ENCODE results near the gene MPDZ. TPM values are rescaled to one million over a fixed set of nuclear protein-coding genes. Genes with fewer than 3 reads are reported as not detected.
A peak's percentile ranks its signal among the peaks of the same experiment; 100 is the strongest.

MPDZ gene
- total and polyA plus RNA-seq, 2 of the 13 experiments (the other 11 are each of a cell fraction or from before 2014, with no cell fraction given), result 12.4 to 14.7 TPM

DNA sequence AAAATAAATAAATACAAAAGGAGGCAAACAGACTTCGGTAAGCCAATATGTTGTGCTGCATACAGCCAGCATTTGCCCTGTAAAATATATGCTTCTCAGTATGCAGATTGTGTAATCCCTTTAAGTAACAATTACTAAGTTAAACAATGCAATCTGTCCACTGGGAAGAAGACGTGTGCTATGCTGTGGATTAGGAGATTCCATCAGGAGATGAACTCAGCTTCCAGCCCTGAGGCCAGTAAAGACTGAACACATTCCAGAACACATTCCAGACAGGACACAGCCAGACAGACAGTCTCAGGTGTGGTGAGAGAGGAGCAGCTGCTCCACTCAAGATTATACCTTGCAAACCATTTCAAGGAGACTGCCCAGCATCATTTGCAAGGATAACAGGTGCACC is 97.8 kb downstream of the MPDZ start:
- CTCF ChIA-PET (ENCODE audit: low intra/inter-chr PET ratio, low total read pairs), result no interaction called here
- Histone ChIP-seq H3K9ac (ENCODE audit: insufficient read depth, low read depth, low read length) (no peak overlapping the region), H3K4me2 (ENCODE audit: low read depth, low read length) (no peak overlapping the region), H4K20me1 (ENCODE audit: insufficient read depth, low read length) (no peaks in the 10 kb centered on the region), H3K36me3 (replicated peaks in 1 of 2; ENCODE audit: control insufficient read depth in 1 of 2, insufficient read depth in 2 of 2, low read length in 2 of 2) (peaks cover 0 to 4% of the 10 kb centered on the region in 2 experiments; a peak in 1 of 5 replicates), H3K79me2 (ENCODE audit: insufficient read depth, low read length) (no peaks in the 10 kb centered on the region), H3K4me3 (replicated peaks in 1 of 3; ENCODE audit: insufficient read depth in 1 of 3, low read depth in 2 of 3, low read length in 3 of 3) (no peak overlapping the region), H3K9me3 (ENCODE audit: low read length) (no peaks in the 10 kb centered on the region), H3K4me1 (ENCODE audit: insufficient read depth, low read length) (peaks cover 7% of the 10 kb centered on the region), H2AFZ (ENCODE audit: low read length) (no peak overlapping the region), H3K27me3 (ENCODE audit: control insufficient read depth in 1 of 2, insufficient read depth in 2 of 2, low read length in 2 of 2) (no peaks in the 10 kb centered on the region), H3K27ac (ENCODE audit: extremely low read length, insufficient read depth, low read length) (no peak overlapping the region)
- TF ChIP-seq CEBPB (IDR thresholded peaks at IDR 0.05; ENCODE audit: borderline replicate concordance, low read depth, low read length), result peak; percentile 45; the same call in 1 of the 2 replicates
- peak; percentile 23; the same call in 1 of the 2 replicates for TF ChIP-seq CEBPG (CRISPR knock-in tag; IDR thresholded peaks at IDR 0.05)
- TF ChIP-seq ZKSCAN5 (CRISPR knock-in tag; IDR thresholded peaks at IDR 0.05), result no peak
- TF ChIP-seq TEAD3 (CRISPR knock-in tag; optimal IDR thresholded peaks at IDR 0.05; ENCODE audit: borderline replicate concordance), result peak; percentile 76
- no peak for TF ChIP-seq GTF3A (CRISPR knock-in tag; conservative IDR thresholded peaks at IDR 0.05)
- no peak for TF ChIP-seq ZNF317 (CRISPR knock-in tag; IDR thresholded peaks at IDR 0.05)
- TF ChIP-seq SOX6 (IDR thresholded peaks at IDR 0.05), result no peak
- peak; percentile 24; the same call in 1 of the 2 replicates for TF ChIP-seq SOX6 (CRISPR knock-in tag; IDR thresholded peaks at IDR 0.05)
- in situ Hi-C loops (cut with HindIII; ENCODE audit: extremely low pct_ligation_motif_present, low pct_unique_long_range_greater_than_20kb) (no loop called here), intact Hi-C loops (cut with micrococcal nuclease; ENCODE audit: unreplicated experiment) (no loop called here)
- DNase-seq (ENCODE audit: low spot score), result peak; percentile 39
- 18% methylated on average over 2 of the region's 2 CpGs for whole genome bisulfite sequencing (ENCODE audit: low lambda C conversion rate)
- BruUV-seq (replicated peaks), result no TSS peak
- POLR2A ChIA-PET, result no interaction called here
- peak; percentile 95 for ATAC-seq
- peak; percentile 12 for FAIRE-seq

GRCh38 chr9:13179257-13179656 is 100.2 kb downstream of the MPDZ start:
- no peak for FAIRE-seq
- in situ Hi-C loops (cut with HindIII; ENCODE audit: extremely low pct_ligation_motif_present, low pct_unique_long_range_greater_than_20kb), result no loop called here

More at GRCh38 chr9:13179257-13179656, 100.2 kb downstream of the MPDZ start:
- Histone ChIP-seq H3K36me3 (replicated peaks in 1 of 2; ENCODE audit: control insufficient read depth in 1 of 2, insufficient read depth in 2 of 2, low read length in 2 of 2) (peaks cover 0 to 4% of the 10 kb centered on the region in 2 experiments; a peak in 1 of 5 replicates), H3K79me2 (ENCODE audit: insufficient read depth, low read length) (no peaks in the 10 kb centered on the region), H2AFZ (ENCODE audit: low read length) (no peak overlapping the region), H3K4me2 (ENCODE audit: low read depth, low read length) (no peak overlapping the region), H3K9me3 (ENCODE audit: low read length) (no peaks in the 10 kb centered on the region), H3K27ac (ENCODE audit: extremely low read length, insufficient read depth, low read length) (no peak overlapping the region), H3K4me3 (replicated peaks in 1 of 3; ENCODE audit: insufficient read depth in 1 of 3, low read depth in 2 of 3, low read length in 3 of 3) (no peak overlapping the region), H3K4me1 (ENCODE audit: insufficient read depth, low read length) (peaks cover 19% of the 10 kb centered on the region), H3K9ac (ENCODE audit: insufficient read depth, low read depth, low read length) (no peak overlapping the region), H3K27me3 (ENCODE audit: control insufficient read depth in 1 of 2, insufficient read depth in 2 of 2, low read length in 2 of 2) (no peaks in the 10 kb centered on the region), H4K20me1 (ENCODE audit: insufficient read depth, low read length) (no peaks in the 10 kb centered on the region)
- ATAC-seq, result no peak
- ChIA-PET POLR2A (no interaction called here), CTCF (ENCODE audit: low intra/inter-chr PET ratio, low total read pairs) (no interaction called here)
- DNase-seq (ENCODE audit: low spot score), result no peak
- 82% methylated on average over 3 of the region's 3 CpGs for WGBS (ENCODE audit: low lambda C conversion rate)
- BruUV-seq (replicated peaks), result no TSS peak
- intact Hi-C loops (cut with micrococcal nuclease; ENCODE audit: unreplicated experiment), result no loop called here
- TF ChIP-seq, protein P1, sequence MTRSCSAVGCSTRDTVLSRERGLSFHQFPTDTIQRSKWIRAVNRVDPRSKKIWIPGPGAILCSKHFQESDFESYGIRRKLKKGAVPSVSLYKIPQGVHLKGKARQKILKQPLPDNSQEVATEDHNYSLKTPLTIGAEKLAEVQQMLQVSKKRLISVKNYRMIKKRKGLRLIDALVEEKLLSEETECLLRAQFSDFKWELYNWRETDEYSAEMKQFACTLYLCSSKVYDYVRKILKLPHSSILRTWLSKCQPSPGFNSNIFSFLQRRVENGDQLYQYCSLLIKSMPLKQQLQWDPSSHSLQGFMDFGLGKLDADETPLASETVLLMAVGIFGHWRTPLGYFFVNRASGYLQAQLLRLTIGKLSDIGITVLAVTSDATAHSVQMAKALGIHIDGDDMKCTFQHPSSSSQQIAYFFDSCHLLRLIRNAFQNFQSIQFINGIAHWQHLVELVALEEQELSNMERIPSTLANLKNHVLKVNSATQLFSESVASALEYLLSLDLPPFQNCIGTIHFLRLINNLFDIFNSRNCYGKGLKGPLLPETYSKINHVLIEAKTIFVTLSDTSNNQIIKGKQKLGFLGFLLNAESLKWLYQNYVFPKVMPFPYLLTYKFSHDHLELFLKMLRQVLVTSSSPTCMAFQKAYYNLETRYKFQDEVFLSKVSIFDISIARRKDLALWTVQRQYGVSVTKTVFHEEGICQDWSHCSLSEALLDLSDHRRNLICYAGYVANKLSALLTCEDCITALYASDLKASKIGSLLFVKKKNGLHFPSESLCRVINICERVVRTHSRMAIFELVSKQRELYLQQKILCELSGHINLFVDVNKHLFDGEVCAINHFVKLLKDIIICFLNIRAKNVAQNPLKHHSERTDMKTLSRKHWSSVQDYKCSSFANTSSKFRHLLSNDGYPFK (CRISPR knock-in tag; IDR thresholded peaks at IDR 0.05; ENCODE audit: borderline replicate concordance), result no peak
- no peak for TF ChIP-seq GFI1 (CRISPR knock-in tag; IDR thresholded peaks at IDR 0.05; ENCODE audit: borderline replicate concordance)
